Right lobe of liver (tissue), 4 donors: Measurements from ENCODE around the gene TMEM8B.
"Not testable (repeated sequence)": the region's sequence is repeated elsewhere in the genome, so short reads cannot be mapped to it uniquely, and the experiment has no call there.

Experiments used
- POLR2A ChIP-seq: fragments of 450-650 bp; IDR thresholded peaks from one replicate; pipeline ENCODE4 v1.6.1; 2017; ENCODE audit warnings: antibody characterized with exemption, mild to moderate bottlenecking
- TF ChIP-seq, protein P1 (sequence below), 4 donors: fragments of 200-600 bp in 3 of 4; fragments of 450-650 bp in 1 of 4; IDR thresholded peaks; one replicate each; pipeline versions ENCODE4 v1.5.1 to v1.8.0; 2016 to 2022; ENCODE audit warnings: antibody characterized with exemption in 4 of 4, mild to moderate bottlenecking in 2 of 4
- donor health status: DM: no; HTN: no; CAD: no.
- donor health status: DM: no; HTN: no; CAD: no.
- donor health status: DM: no; HTN: yes; CAD: no.

DNA sequence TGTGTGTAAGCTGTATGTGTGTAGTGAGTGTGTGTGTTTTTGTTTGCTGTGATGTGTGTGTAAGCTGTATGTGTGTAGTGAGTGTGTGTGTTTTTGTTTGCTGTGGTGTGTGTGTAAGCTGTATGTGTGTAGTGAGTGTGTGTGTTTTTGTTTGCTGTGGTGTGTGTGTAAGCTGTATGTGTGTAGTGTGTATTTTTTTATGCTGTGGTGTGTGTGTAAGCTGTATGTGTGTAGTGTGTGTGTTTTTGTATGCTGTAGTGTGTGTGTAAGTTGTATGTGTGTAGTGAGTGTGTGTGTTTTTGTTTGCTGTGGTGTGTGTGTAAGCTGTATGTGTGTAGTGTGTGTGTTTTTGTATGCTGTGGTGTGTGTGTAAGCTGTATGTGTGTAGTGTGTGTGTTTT is 84.4 kb downstream of the TMEM8B start:
- TF ChIP-seq, protein P1, sequence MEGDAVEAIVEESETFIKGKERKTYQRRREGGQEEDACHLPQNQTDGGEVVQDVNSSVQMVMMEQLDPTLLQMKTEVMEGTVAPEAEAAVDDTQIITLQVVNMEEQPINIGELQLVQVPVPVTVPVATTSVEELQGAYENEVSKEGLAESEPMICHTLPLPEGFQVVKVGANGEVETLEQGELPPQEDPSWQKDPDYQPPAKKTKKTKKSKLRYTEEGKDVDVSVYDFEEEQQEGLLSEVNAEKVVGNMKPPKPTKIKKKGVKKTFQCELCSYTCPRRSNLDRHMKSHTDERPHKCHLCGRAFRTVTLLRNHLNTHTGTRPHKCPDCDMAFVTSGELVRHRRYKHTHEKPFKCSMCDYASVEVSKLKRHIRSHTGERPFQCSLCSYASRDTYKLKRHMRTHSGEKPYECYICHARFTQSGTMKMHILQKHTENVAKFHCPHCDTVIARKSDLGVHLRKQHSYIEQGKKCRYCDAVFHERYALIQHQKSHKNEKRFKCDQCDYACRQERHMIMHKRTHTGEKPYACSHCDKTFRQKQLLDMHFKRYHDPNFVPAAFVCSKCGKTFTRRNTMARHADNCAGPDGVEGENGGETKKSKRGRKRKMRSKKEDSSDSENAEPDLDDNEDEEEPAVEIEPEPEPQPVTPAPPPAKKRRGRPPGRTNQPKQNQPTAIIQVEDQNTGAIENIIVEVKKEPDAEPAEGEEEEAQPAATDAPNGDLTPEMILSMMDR (IDR thresholded peaks at IDR 0.05) = not testable (repeated sequence)
- not testable (repeated sequence) for TF ChIP-seq POLR2A
